ENCODE measurements around the gene MRPS2. TPM values are rescaled to one million over a fixed set of nuclear protein-coding genes. Genes with fewer than 3 reads are reported as not detected.

Gene MRPS2
- total and polyA plus RNA-seq, 2 donors (not counting 3 experiments of a cell fraction or from before 2014, with no cell fraction given), result 50.8 to 231 TPM

DNA sequence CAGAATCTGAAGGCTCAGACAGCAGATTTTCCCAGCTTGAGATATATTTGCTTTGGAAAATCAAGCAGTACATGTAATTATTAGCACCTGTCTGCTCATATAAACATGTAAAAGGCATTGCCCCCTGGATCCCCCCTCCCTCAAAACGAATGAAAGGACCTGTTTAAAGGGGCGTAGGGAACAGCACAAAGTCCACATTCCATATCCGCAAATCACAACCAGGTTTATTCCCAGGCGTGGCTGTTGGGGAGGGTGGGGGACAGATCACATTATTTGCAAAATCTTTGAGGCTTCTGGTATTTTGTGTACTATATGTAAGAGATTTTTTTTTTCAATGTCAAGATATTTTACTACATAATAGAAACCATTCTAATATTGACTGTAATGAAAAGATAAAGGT, 8.7 kb upstream of the MRPS2 start:
- Histone ChIP-seq H3K36me3 (ENCODE audit: control insufficient read depth in 2 of 2, extremely low read depth in 1 of 2, insufficient read depth in 2 of 2, low read length in 2 of 2) (peaks cover 0 to 4% of the 10 kb centered on the region in 2 experiments), H3K4me2 (ENCODE audit: insufficient read depth, low read length) (no peak overlapping the region), H3K27me3 (ENCODE audit: control insufficient read depth in 2 of 2, insufficient read depth in 2 of 2, low read length in 2 of 2) (no peaks in the 10 kb centered on the region), H4K20me1 (replicated peaks; ENCODE audit: control insufficient read depth, extremely low read depth, insufficient read depth, low read length) (no peaks in the 10 kb centered on the region), H3K4me1 (ENCODE audit: control insufficient read depth, extremely low read depth, insufficient read depth, low read length) (no peaks in the 10 kb centered on the region), H3K9ac (replicated peaks; ENCODE audit: extremely low read depth, insufficient read depth, low read length) (no peak overlapping the region), H3K9me3 (replicated peaks; ENCODE audit: control insufficient read depth, insufficient read depth, low read length) (no peaks in the 10 kb centered on the region), H3K79me2 (ENCODE audit: control insufficient read depth, insufficient read depth, low read length) (no peaks in the 10 kb centered on the region), H3K4me3 (replicated peaks in 1 of 3; ENCODE audit: insufficient read depth in 1 of 3, low read depth in 1 of 3, low read length in 3 of 3) (no peak overlapping the region), H3K27ac (ENCODE audit: insufficient read depth, low read depth, low read length) (no peak overlapping the region), H2AFZ (ENCODE audit: low read depth, low read length) (no peak overlapping the region), H3K9me1 (replicated peaks; ENCODE audit: control insufficient read depth, extremely low read depth, insufficient read depth, low read length) (no peaks in the 10 kb centered on the region)
- dilution Hi-C loops (cut with MboI; ENCODE audit: extremely low pct_ligation_motif_present, low sequenced_read_pairs) (no loop called here), intact Hi-C loops (cut with micrococcal nuclease) (no loop called here)
- POLR2A ChIA-PET, result no interaction called here
- FAIRE-seq (no peak), DNase-seq (ENCODE audit: low read depth, low spot score) (no peak)
- CTCF ChIA-PET, result interaction anchor here (1.2 to 2.0 kb wide), 2 partner anchors 11 to 13 kb away, joined by 5 to 6 read pairs; no protein-coding TSS in a partner anchor
- no peak for TF ChIP-seq POLR2AphosphoS5 (IDR thresholded peaks at IDR 0.05; ENCODE audit: insufficient read depth, low read depth, low read length)
- no peak for TF ChIP-seq GATA2 (IDR thresholded peaks at IDR 0.05; ENCODE audit: insufficient read depth, insufficient read length, low read depth, low read length)
- TF ChIP-seq, protein P1, sequence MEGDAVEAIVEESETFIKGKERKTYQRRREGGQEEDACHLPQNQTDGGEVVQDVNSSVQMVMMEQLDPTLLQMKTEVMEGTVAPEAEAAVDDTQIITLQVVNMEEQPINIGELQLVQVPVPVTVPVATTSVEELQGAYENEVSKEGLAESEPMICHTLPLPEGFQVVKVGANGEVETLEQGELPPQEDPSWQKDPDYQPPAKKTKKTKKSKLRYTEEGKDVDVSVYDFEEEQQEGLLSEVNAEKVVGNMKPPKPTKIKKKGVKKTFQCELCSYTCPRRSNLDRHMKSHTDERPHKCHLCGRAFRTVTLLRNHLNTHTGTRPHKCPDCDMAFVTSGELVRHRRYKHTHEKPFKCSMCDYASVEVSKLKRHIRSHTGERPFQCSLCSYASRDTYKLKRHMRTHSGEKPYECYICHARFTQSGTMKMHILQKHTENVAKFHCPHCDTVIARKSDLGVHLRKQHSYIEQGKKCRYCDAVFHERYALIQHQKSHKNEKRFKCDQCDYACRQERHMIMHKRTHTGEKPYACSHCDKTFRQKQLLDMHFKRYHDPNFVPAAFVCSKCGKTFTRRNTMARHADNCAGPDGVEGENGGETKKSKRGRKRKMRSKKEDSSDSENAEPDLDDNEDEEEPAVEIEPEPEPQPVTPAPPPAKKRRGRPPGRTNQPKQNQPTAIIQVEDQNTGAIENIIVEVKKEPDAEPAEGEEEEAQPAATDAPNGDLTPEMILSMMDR (IDR thresholded peaks at IDR 0.05; ENCODE audit: extremely low read depth in 1 of 2, insufficient read depth in 1 of 2, low read depth in 1 of 2, low read length in 2 of 2), result no peak
- TF ChIP-seq MYC (IDR thresholded peaks at IDR 0.05; ENCODE audit: low read depth, low read length), result no peak
- TF ChIP-seq, protein P2, sequence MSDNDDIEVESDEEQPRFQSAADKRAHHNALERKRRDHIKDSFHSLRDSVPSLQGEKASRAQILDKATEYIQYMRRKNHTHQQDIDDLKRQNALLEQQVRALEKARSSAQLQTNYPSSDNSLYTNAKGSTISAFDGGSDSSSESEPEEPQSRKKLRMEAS (IDR thresholded peaks at IDR 0.05; ENCODE audit: insufficient read depth, insufficient read length), result no peak
- TF ChIP-seq JUN (IDR thresholded peaks at IDR 0.05; ENCODE audit: borderline replicate concordance, insufficient read depth, insufficient read length, low read depth), result no peak
- TF ChIP-seq FOS (IDR thresholded peaks at IDR 0.05; ENCODE audit: borderline replicate concordance, insufficient read depth, low read length), result no peak
- no TSS peak for BruUV-seq (replicated peaks)

All from endothelial cell of umbilical vein (primary cell).